Endothelial cell of umbilical vein (primary cell): ENCODE results near the gene PRDM16. TPM values are rescaled to one million over a fixed set of nuclear protein-coding genes. Genes with fewer than 3 reads are reported as not detected.

Experiments used
- BruUV-seq: library from RNA; stranded (reverse); fragments of 400-500 nt; replicated peaks from 2 replicates; lab custom pipeline; 2021; lab: Mats Ljungman, UMichigan
- CTCF ChIA-PET: fragments of 300-600, 350-600 bp; sonication (Branson Sonifier 250); formaldehyde crosslinking; loops from one replicate; lab custom pipeline; 2021; ENCODE audit warnings: antibody characterized with exemption, inconsistent platforms; lab: Charles Lee
- POLR2A ChIA-PET: fragments of 300-600, 350-600 bp; sonication (Branson Sonifier 250); formaldehyde crosslinking; loops from one replicate; lab custom pipeline; 2021; ENCODE audit warnings: antibody characterized with exemption, inconsistent platforms; lab: Charles Lee
- DNase-seq: peaks from one replicate; pipeline ENCODE4 v3.0.0-alpha.2; 2011; ENCODE audit warnings: low read depth, low spot score
- FAIRE-seq: peaks from 2 replicates; lab custom pipeline; 2011; peaks lifted over from hg19 to GRCh38; lab: Jason Lieb, UNC
- H2AFZ ChIP-seq: 2 replicates; pipeline ENCODE4 v1.6.0; 2012; ENCODE audit warnings: low read depth, low read length, control low read depth, inconsistent platforms
- H3K27ac ChIP-seq: 2 replicates; pipeline ENCODE4 v1.5.1; 2011; ENCODE audit warnings: low read depth, mild to moderate bottlenecking, control low read depth, low read length, moderate library complexity; ENCODE audit not compliant: insufficient read depth
- H3K27me3 ChIP-seq, 2 experiments: 2 replicates each; pipeline versions ENCODE4 v1.6.0 to v1.6.1; 2011; ENCODE audit warnings: low read length in 2 of 2, mixed read lengths in 1 of 2; ENCODE audit not compliant: control insufficient read depth in 2 of 2, insufficient read depth in 2 of 2
- H3K36me3 ChIP-seq, 2 experiments: 2 replicates in 1 of 2; 3 replicates in 1 of 2; pipeline ENCODE4 v1.5.1; 2011; ENCODE audit warnings: low read length in 2 of 2, mild to moderate bottlenecking in 1 of 2, moderate library complexity in 1 of 2; ENCODE audit not compliant: control insufficient read depth in 2 of 2, insufficient read depth in 2 of 2; ENCODE audit errors: extremely low read depth in 1 of 2
- H3K4me1 ChIP-seq: 3 replicates; pipeline ENCODE4 v1.5.1; 2011; ENCODE audit warnings: mild to moderate bottlenecking, low read length; ENCODE audit not compliant: control insufficient read depth, insufficient read depth; ENCODE audit errors: extremely low read depth
- H3K4me2 ChIP-seq: 2 replicates; pipeline ENCODE4 v1.6.1; 2011; ENCODE audit warnings: low read length, control low read depth, mixed read lengths; ENCODE audit not compliant: insufficient read depth
- H3K4me3 ChIP-seq, 3 experiments: fragments of 200-600 bp in 1 of 3; sonication (generic), shearing (Covaris generic) in 1 of 3; replicated peaks in 1 of 3; 2 replicates each; pipeline ENCODE4 v1.5.1; 2011 to 2016; ENCODE audit warnings: control low read depth in 3 of 3, low read length in 3 of 3, mild to moderate bottlenecking in 2 of 3, inconsistent platforms in 1 of 3, low read depth in 1 of 3, moderate library complexity in 1 of 3; ENCODE audit not compliant: insufficient read depth in 1 of 3
- H3K79me2 ChIP-seq: 2 replicates; pipeline ENCODE4 v1.6.0; 2012; ENCODE audit warnings: low read length, inconsistent platforms; ENCODE audit not compliant: control insufficient read depth, insufficient read depth
- H3K9ac ChIP-seq: replicated peaks from 2 replicates; pipeline ENCODE3; 2011; ENCODE audit warnings: low read length, control low read depth; ENCODE audit not compliant: insufficient read depth; ENCODE audit errors: extremely low read depth
- H3K9me1 ChIP-seq: replicated peaks from 3 replicates; pipeline ENCODE4 v1.6.0; 2011; ENCODE audit warnings: mild to moderate bottlenecking, low read length; ENCODE audit not compliant: control insufficient read depth, insufficient read depth; ENCODE audit errors: extremely low read depth
- H3K9me3 ChIP-seq: replicated peaks from 2 replicates; pipeline ENCODE4 v1.5.1; 2012; ENCODE audit warnings: low read length, inconsistent platforms; ENCODE audit not compliant: control insufficient read depth, insufficient read depth
- H4K20me1 ChIP-seq: replicated peaks from 2 replicates; pipeline ENCODE3; 2011; ENCODE audit warnings: mild to moderate bottlenecking, low read length; ENCODE audit not compliant: control insufficient read depth, insufficient read depth; ENCODE audit errors: extremely low read depth
- EZH2 ChIP-seq: IDR thresholded peaks from 2 replicates; pipeline ENCODE4 v1.6.1; 2012; ENCODE audit warnings: borderline replicate concordance, low read depth, mild to moderate bottlenecking, moderate library complexity, low read length, inconsistent platforms; ENCODE audit not compliant: severe bottlenecking
- FOS ChIP-seq: IDR thresholded peaks from 2 replicates; pipeline ENCODE4 v1.6.1; 2011; ENCODE audit warnings: mild to moderate bottlenecking, low read length, moderate library complexity, borderline replicate concordance; ENCODE audit not compliant: insufficient read depth
- GATA2 ChIP-seq: IDR thresholded peaks from 2 replicates; pipeline ENCODE4 v1.7.0; 2011; ENCODE audit warnings: low read depth, mild to moderate bottlenecking, moderate library complexity, mixed read lengths, low read length; ENCODE audit not compliant: insufficient read length, insufficient read depth
- JUN ChIP-seq: IDR thresholded peaks from 2 replicates; pipeline ENCODE4 v1.6.1; 2011; ENCODE audit warnings: borderline replicate concordance, low read depth; ENCODE audit not compliant: insufficient read length, insufficient read depth
- MYC ChIP-seq: IDR thresholded peaks from one replicate; pipeline ENCODE4 v1.6.1; 2011; ENCODE audit warnings: mild to moderate bottlenecking, low read depth, low read length
- POLR2A ChIP-seq: IDR thresholded peaks from 2 replicates; pipeline ENCODE4 v1.6.1; 2012; ENCODE audit warnings: low read depth, mild to moderate bottlenecking, control low read depth, low read length
- POLR2AphosphoS5 ChIP-seq: IDR thresholded peaks from 2 replicates; pipeline ENCODE4 v1.6.1; 2012; ENCODE audit warnings: low read depth, mild to moderate bottlenecking, control low read depth, low read length, moderate library complexity; ENCODE audit not compliant: insufficient read depth
- dilution Hi-C: fragments of 300-500 bp; cut with MboI; formaldehyde crosslinking; loops from one replicate; pipeline ENCODE4 v1.15.0; 2019; ENCODE audit warnings: low sequenced_read_pairs; ENCODE audit not compliant: extremely low pct_ligation_motif_present
- intact Hi-C: fragments of 100-400 bp; cut with micrococcal nuclease; formaldehyde crosslinking; loops from one replicate; pipeline ENCODE4 v1.10.0; 2022
- polyA plus RNA-seq, 4 experiments: library from polyadenylated mRNA; depleted of rRNA in 3 of 4; stranded (reverse) in 3 of 4; unstranded in 1 of 4; fragments of >200 nt; gene quantifications; 2 replicates each; pipeline versions ENCODE4 v1.2.1 to v1.2.3, GENCODE V29; 2011 to 2012; ENCODE audit warnings: missing spikeins in 1 of 4
- total RNA-seq: library from RNA; stranded (reverse); gene quantifications from 2 replicates; pipeline ENCODE4 v1.2.3, GENCODE V29; 2021
- TF ChIP-seq, protein P1 (sequence below): IDR thresholded peaks from 2 replicates; pipeline ENCODE4 v1.6.1; 2011; ENCODE audit not compliant: insufficient read depth, insufficient read length
- TF ChIP-seq, protein P2 (sequence below), 2 donors: IDR thresholded peaks; 1 replicate in 1 of 2; 2 replicates in 1 of 2; pipeline ENCODE4 v1.5.1; 2011; ENCODE audit warnings: low read length in 2 of 2, mild to moderate bottlenecking in 2 of 2, moderate library complexity in 2 of 2, control low read depth in 1 of 2, inconsistent platforms in 1 of 2, low read depth in 1 of 2; ENCODE audit not compliant: insufficient read depth in 1 of 2; ENCODE audit errors: extremely low read depth in 1 of 2

PRDM16 gene
- total and polyA plus RNA-seq, 2 donors (not counting 3 experiments of a cell fraction or from before 2014, with no cell fraction given): not detected

DNA sequence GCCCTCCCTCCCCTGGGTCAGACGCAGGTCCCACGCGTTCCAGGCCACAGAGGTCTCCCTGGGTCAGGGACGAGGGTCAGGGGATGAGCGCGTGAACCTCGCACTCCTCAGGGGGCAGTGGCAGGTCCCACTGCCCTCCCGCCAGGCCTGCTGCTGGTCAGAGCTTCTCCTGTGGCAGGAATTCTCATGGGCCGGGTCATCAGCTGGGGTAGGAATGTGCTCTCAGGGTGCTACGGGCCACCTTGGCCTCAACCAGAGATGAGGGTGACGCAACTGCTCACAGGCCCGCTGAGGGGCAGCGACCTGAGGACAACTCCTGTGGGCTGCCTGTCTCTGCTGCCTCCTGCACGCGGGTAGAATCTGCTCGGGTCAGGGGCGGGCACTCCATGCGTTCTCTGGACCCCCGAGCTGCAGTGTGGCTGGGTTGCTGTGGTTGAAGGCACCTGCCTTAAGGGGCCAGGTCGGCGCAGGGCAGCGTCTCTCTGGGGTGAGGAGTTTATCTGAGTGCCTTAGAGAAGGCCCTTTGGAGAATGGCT is 128.8 kb downstream of the PRDM16 start:
- Histone ChIP-seq H2AFZ (no peak overlapping the region), H3K9me1 (no peaks in the 10 kb centered on the region), H3K79me2 (no peaks in the 10 kb centered on the region), H3K27me3 (no peaks in the 10 kb centered on the region), H3K4me3 (no peak overlapping the region), H4K20me1 (no peaks in the 10 kb centered on the region), H3K36me3 (no peaks in the 10 kb centered on the region), H3K9me3 (peaks cover 2% of the 10 kb centered on the region), H3K9ac (no peak overlapping the region), H3K27ac (no peak overlapping the region), H3K4me2 (no peak overlapping the region), H3K4me1 (no peaks in the 10 kb centered on the region)
- TF ChIP-seq FOS (no peak), EZH2 (no peak), POLR2A (no peak), JUN (no peak), POLR2AphosphoS5 (no peak), GATA2 (no peak), MYC (no peak)
- TF ChIP-seq, protein P1, sequence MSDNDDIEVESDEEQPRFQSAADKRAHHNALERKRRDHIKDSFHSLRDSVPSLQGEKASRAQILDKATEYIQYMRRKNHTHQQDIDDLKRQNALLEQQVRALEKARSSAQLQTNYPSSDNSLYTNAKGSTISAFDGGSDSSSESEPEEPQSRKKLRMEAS: no peak
- TF ChIP-seq, protein P2, sequence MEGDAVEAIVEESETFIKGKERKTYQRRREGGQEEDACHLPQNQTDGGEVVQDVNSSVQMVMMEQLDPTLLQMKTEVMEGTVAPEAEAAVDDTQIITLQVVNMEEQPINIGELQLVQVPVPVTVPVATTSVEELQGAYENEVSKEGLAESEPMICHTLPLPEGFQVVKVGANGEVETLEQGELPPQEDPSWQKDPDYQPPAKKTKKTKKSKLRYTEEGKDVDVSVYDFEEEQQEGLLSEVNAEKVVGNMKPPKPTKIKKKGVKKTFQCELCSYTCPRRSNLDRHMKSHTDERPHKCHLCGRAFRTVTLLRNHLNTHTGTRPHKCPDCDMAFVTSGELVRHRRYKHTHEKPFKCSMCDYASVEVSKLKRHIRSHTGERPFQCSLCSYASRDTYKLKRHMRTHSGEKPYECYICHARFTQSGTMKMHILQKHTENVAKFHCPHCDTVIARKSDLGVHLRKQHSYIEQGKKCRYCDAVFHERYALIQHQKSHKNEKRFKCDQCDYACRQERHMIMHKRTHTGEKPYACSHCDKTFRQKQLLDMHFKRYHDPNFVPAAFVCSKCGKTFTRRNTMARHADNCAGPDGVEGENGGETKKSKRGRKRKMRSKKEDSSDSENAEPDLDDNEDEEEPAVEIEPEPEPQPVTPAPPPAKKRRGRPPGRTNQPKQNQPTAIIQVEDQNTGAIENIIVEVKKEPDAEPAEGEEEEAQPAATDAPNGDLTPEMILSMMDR (IDR thresholded peaks at IDR 0.05; ENCODE audit: extremely low read depth in 1 of 2, insufficient read depth in 1 of 2, low read depth in 1 of 2, low read length in 2 of 2): no peak
- ChIA-PET POLR2A (no interaction called here), CTCF (no interaction called here)
- intact Hi-C loops (no loop called here), dilution Hi-C loops (no loop called here)
- DNase-seq: no peak
- BruUV-seq: no TSS peak
- FAIRE-seq: no peak
